ENCODE results near the gene VAMP8.

GRCh38 chr2:85598594-85599340, 21.4 kb downstream of the VAMP8 start:
- TF ChIP-seq EZH2 (IDR thresholded peaks at IDR 0.05; ENCODE audit: insufficient read depth, poor library complexity, severe bottlenecking) (no peak), EZH2phosphoT487 (IDR thresholded peaks at IDR 0.05; ENCODE audit: insufficient read depth, low read depth) (no peak)

Measured in GM23248 (cell line).